SK-N-MC (cell line): ENCODE data around the gene MACROD2.

Experiments used
- EZH2 ChIP-seq: fragments of 200-600 bp; sonication (generic); IDR thresholded peaks from one replicate; pipeline ENCODE4 v1.6.1; 2017; ENCODE audit warnings: antibody characterized with exemption
- POLR2AphosphoS5 ChIP-seq: IDR thresholded peaks from 2 replicates; pipeline ENCODE4 v1.6.1; 2012; ENCODE audit warnings: mild to moderate bottlenecking, low read depth, low read length, borderline replicate concordance

DNA sequence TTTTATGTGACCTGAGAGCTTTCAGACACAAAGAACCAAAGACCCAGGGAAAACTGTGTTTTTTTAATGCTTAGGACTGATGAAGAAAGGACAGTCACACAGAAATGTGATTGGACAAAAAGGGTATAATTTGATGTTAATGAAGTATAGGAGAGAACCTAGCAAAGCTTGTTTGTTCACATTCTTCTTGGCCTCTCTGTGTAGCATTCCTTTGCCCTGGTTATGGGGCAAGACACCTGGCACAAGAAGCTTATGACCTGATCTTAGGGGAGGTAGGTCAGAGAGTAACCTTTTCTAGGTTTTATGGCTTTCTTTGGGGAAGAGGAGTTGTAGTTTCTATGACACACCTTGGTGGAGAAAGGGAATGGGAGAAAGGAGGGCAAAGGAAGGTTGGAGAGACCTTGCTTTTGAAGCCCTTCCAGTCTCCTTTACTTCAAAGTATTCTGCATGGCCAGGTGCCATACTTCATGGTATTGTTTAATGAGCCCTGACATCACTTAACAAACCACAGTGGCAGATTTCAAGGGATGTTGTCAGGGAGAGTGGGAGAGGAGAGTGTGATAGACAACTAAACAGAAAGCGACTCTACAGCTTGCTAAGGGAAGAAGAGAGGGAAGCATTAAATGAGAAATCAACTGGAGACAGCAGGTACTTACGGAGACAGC lies 1043.9 kb downstream of the MACROD2 start:
- TF ChIP-seq EZH2: no peak
- no peak for TF ChIP-seq POLR2AphosphoS5
